HG03066 (cell line): ENCODE measurements around the gene TMEM87B.

Experiments
- ATAC-seq: cut with Tn5 transposase; IDR thresholded peaks from one replicate; pipeline ENCODE4 v1.9.1; 2021; ENCODE audit warnings: low read depth; ENCODE audit not compliant: unreplicated experiment

TMEM87B gene

GRCh38 chr2:112148477-112148876 is 93.4 kb downstream of the TMEM87B start:
- no peak for ATAC-seq

GRCh38 chr2:112149194-112149593 is 94.1 kb downstream of the TMEM87B start:
- no peak for ATAC-seq

- no peak for ATAC-seq
These were observed 94.9 kb downstream of the TMEM87B start for GRCh38 chr2:112149866-112150435.

- no peak for ATAC-seq
These were observed 95.4 kb downstream of the TMEM87B start for GRCh38 chr2:112150447-112150846.

- no peak for ATAC-seq
These were observed 95.8 kb downstream of the TMEM87B start for GRCh38 chr2:112150851-112151250.

- ATAC-seq = no peak
These were observed 96.2 kb downstream of the TMEM87B start for GRCh38 chr2:112151271-112151670.

GRCh38 chr2:112151701-112152440 is 96.8 kb downstream of the TMEM87B start:
- ATAC-seq = no peak

GRCh38 chr2:112152476-112153178 is 97.6 kb downstream of the TMEM87B start:
- no peak for ATAC-seq

- no peak for ATAC-seq
These were observed 98.1 kb downstream of the TMEM87B start for GRCh38 chr2:112153179-112153490.

GRCh38 chr2:112153501-112153900 is 98.4 kb downstream of the TMEM87B start:
- ATAC-seq = no peak

GRCh38 chr2:112154246-112155117 is 99.4 kb downstream of the TMEM87B start:
- ATAC-seq = no peak

- no peak for ATAC-seq
These were observed 100.5 kb downstream of the TMEM87B start for GRCh38 chr2:112155331-112156151.

- no peak for ATAC-seq
These were observed 101.3 kb downstream of the TMEM87B start for GRCh38 chr2:112156152-112156986.

GRCh38 chr2:112157472-112157871 is 102.4 kb downstream of the TMEM87B start:
- no peak for ATAC-seq

GRCh38 chr2:112159454-112159921 is 104.4 kb downstream of the TMEM87B start:
- no peak for ATAC-seq

- ATAC-seq = no peak
These were observed 105.5 kb downstream of the TMEM87B start for GRCh38 chr2:112160283-112161250.

GRCh38 chr2:112161431-112162145 is 106.5 kb downstream of the TMEM87B start:
- no peak for ATAC-seq
